Caki2 (cell line): ENCODE data around the gene PLAC9. TPM values are rescaled to one million over a fixed set of nuclear protein-coding genes. Genes with fewer than 3 reads are reported as not detected.

Source experiments
- DNase-seq: peaks from one replicate; pipeline ENCODE4 v3.0.0-alpha.2; 2015; ENCODE audit warnings: low read depth
- in situ Hi-C: cut with HindIII; loops from 2 replicates; pipeline ENCODE4 v1.10.0; 2016; ENCODE audit warnings: low sequenced_read_pairs, low pct_unique_long_range_greater_than_20kb, mixed read lengths
- total RNA-seq: library from RNA; depleted of rRNA; stranded (reverse); fragments of >200 nt; shearing (Covaris generic); gene quantifications from 2 replicates; pipeline ENCODE4 v1.2.3, GENCODE V29; 2014; ENCODE audit warnings: low replicate concordance

PLAC9 gene
- total RNA-seq, 1 experiment from 2014 or later = not detected

DNA sequence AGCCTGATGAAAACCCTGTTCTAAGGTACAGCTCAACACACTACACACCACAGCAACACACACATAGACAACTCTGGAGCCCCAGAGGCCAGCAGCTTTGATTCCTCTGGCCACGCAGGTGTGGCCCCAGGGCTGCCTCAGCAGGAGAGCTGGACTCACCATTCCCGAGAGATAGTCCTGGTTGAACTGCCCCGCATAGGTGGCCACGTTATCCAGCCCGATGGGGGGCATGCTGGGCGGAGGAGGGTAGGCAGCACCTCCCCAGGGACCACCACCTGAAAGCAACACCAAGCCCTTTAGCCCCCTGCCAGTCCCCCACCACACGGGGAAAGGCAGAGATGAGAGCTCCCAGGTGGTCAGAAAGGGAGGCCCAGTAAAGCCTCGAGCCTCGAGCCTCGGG, 38.1 kb downstream of the PLAC9 start:
- no peak for DNase-seq
- in situ Hi-C loops = no loop called here

DNA sequence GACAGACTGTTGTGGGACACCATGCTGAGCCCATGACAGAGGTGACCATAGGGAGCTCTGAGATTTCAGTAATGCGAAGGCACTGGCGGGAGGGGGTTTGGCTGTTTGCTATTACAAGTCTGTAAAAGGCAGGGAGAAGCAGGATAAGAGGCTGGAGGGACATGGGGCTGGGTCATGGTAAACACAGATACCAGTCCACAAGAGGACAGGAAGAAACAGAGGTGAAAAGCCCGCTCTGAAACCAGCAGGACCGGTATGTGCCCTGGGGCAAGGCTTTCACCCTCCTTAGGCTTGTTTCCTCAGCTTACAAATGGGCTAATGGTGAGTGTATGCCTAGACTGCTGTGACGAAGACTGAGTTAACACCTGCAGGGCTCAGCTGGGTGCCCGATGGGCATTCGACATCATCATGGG, 38.7 kb downstream of the PLAC9 start:
- no peak for DNase-seq
- in situ Hi-C loops = no loop called here

DNA sequence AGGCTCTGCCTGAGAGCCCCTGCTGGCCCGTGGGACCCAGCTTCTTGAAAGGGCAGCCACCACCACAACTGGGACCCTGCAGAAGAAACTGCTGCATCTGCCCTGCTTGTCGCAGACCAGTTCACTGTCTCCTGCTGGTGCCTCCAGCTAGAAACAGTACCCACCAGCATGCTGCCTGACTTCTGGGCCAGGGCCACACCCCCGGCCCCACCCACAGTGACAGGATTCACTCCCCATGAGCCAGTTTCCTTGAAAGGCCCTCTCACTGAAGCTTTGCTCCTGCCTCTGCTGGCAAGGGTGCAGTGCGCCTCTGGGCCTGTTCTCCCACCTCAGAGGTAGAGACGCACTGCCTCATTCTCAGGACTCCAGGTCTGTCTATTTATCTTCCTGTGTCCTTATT, 40.4 kb downstream of the PLAC9 start:
- in situ Hi-C loops = no loop called here
- DNase-seq = no peak

DNA sequence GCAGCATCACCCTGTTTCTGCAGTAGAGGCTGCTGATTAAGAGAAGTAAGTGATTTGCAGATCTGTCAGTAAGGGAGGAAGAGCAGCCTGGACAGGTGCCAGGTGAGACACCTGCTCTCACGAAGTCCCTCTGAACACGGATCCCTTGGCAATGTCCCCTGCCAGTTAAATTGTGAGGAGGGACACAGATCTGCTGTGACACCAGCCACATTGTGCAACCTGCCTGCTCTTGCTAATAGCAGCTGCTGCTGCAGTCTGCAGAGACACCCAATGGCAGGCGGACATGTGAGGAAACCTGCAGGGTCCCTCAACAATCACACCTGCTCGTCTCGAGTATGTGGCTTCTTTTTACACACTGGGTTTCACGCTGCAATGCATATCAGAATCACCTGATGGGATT, 40.9 kb downstream of the PLAC9 start:
- no peak for DNase-seq

DNA sequence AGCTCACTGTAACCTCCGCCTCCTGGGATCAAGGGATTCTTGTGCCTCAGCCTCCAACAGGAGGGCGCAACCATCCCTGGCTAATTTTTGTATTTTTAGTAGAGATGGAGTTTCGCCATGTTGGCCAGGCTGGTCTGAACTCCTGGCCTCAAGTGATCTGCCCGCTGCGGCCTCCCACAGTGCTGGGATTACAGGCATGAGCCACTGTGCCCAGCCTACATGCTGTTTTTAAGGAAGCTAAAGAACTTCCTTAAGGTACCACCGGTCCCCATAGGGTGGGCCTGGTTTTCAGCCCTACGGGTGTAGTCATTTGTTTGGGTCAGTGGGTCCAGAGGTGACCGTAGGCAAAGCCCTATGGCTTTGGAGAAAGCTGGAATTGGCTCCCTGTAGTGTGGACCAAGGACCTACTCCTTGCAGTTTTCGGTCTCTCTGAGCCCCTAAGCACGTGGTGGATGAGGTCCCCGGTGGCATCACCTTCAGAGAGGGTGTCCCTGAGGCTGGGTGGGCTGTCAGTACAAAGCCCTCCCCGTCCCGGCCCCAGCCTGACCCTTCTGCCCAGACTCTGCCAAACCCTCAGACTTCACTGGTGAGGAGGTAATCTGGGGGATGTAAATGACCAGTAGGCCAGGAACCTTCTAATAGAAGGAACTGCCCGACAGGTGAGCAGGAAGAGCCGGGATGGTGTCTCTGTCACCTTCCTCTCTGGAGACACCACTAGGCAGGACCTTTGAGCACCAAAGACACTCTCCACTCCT, 42.3 kb downstream of the PLAC9 start:
- DNase-seq = no peak
- in situ Hi-C loops = no loop called here

More for the DNA sequence above, 40.9 kb downstream of the PLAC9 start:
- in situ Hi-C loops = no loop called here

DNA sequence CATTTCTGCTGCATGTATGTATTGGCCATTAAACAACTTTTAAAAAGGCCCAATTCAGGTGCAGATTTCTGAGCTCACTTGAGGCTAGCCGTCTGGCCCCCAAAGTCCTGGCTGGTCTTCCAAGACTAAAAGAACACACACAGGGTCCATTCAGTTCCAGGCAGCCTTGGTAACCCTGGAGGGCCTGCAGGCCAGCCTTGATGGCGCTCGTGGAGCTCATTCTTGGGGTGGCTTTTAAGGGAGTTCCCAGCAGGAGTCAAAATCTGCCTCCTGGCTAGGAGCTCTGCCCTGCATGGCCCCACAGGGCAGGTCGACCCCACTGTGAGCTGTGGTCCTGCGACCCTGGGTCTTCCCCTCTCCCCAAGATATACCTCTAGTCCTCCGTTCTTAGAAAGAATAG, 44.0 kb downstream of the PLAC9 start:
- DNase-seq = no peak
- in situ Hi-C loops = no loop called here

DNA sequence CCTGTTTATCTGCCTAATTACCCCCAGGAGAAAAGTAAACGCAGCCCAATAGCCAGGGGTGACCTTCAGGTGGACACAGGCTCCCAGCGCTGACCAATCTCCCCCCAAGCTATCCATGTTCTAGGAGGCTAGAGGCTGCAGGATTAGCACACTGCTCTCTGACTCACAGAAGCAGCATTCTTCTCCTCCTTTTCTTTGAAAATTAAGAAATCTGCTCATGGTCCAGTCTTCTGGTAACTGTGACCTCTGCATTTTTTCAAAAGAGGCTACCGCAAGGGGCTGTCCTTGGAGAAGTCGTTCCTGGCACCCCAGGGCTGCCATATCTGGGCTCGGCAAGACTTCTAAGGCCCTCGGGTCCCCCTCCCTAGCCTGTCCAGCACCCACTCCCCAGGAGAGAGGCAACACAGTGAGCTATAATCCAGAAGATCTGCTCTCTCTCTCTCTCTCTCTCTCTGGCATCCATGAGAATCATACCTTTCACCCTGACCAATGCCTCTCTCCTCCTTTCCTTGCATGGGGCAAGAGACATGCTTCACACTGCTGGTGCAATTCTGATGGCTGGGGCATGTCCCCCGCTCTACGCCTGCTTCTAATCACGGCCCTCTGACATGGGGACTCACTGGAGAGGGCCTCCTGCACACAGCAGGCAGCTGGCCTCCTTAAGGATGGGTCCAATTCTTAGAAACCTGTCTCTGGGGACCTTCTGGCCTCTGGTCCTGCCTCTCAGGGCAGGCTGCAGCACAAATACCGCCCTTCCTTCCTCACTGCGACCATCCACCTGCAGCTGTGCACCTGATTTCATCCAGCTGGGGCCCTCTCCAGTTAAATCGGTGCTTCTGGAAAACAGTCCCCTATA, 45.5 kb downstream of the PLAC9 start:
- in situ Hi-C loops = no loop called here
- no peak for DNase-seq

DNA sequence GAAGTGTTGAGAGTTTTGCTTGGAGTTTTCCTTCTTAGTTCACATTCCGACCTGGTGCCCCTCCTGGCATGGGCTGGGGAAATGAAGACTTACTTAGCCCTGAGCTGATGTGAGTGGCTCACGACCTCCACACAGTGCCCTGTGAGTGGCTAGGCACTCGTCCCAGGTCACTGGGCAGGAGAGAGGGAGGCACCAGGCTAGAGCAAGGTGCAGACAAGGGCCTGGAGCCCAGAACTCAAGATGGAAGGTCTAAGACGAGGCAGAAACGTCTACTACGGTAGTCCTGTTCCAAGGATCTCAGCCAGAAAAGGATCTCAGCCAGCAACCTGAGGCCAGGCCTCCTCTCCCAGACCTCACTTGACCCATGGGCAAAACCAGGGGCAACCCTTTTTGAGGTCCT, 50.5 kb downstream of the PLAC9 start:
- DNase-seq = no peak
- in situ Hi-C loops = no loop called here

DNA sequence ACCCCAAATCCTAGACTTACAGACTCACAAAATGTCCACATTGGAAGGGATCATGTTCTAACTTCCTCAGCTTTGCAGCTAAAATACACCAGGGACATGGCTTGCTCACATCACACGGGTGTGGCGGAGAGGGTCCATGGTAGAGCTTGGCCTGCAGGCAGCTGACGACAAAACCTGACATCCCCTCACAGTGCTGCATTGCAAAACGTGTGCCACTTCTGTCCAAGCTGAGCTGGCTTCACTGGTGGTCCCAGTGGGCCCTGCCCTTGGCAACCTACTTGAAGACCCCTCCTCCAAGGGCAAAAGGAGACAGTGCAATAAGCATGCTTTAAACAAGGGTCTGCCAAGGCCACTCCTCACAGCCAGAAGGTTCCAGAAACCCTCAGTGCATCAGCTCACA, 50.9 kb downstream of the PLAC9 start:
- DNase-seq = no peak
- in situ Hi-C loops = no loop called here

DNA sequence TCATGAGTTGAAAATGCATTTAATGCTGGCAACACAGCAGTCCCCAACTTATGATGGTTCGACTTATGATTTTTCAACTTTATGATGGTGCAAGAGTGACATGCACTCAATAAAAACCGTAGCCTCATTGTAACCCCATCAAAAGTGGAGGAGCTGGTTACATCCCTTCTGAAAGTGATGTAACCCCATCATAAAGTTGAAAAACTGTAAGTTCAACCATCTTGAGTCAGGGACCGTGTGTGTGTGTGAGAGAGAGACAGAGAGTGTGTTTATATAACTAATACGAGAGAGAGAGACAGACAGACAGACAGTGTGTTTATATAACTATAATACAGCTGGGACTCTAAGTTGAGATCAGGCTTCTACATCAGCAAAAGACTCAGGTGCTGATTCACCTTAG, 51.8 kb downstream of the PLAC9 start:
- DNase-seq = no peak
- in situ Hi-C loops = no loop called here

DNA sequence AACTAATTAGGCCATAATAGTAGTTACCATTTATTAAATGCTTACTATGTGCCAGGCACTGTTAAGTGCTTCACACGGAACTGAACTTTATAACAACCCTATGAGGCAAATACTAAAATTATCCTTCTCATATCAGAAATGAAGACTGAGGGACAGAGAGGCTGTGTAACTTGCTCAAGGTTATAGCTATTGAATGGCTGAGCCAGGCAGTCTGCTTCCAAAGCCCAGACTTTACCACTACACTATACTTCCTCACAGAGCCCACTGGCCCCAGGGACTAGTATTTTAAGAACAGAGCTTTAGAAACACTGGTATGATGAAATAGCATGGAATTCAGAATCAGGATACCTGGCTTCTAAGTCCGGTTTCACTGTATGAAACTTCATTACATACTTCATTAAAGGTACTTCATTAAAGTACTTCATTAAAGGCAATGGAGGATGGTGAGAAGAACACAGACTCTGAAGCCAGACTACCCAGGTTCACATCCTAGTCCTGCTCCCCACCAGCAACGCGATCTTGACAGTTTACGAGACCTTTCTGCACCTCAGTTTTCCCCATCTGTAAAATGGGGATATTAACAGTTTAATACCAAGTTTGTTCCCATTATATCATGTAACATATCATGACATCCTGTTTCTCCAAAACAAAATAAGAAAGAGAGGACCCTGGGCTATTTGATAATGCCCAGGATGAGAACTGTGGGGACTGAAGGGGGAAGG, 53.2 kb downstream of the PLAC9 start:
- no peak for DNase-seq
- in situ Hi-C loops = no loop called here

DNA sequence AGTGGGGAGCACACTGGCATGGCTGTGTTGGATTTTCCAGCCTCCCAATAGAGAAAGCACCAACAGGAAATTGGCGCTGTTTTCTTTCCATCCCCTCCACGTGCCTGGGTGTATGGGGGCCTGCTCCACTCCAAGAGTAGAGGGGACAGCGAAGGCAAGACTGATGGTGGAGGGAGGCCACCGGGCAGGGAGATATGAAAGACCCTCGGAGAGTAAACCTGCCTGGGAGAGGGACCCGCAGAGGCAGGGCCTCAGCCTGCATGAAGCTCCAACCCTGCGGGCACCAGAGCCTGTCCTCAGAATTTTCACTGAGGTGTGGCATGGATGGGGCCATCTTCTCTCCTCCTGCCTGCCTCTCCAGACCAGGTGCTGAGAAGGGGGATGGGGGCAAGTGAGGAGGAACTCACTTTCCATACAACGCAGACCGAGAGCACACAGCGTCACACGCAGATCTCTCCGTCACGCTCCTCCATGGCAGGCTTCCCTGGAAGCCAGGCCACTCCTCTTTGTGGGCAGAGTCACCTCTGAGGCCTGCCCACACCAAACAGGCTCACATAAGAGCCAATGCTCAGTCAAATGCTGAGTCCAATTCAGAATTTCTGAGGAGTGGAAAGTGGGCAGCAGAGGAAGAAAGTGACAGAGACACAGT, 54.0 kb downstream of the PLAC9 start:
- in situ Hi-C loops = no loop called here

DNA sequence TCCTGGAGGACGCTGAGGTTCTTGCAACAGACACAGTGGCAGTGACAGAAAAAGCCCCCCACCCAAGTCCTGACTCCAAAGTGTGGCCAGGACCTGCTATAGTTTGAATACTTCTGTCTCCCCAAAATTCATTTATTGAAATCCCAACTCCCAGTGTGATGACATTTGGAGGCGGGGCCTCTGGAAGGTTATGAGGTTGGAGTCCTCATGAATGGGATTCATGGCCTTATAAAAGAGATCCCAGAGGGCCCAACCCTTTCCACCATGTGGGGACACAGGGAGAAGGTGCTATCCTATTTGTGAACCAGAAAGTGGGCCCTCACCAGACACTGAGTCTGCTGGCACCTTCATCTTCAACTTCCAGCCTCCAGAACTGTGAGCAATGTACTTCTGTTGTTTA, 54.5 kb downstream of the PLAC9 start:
- DNase-seq = no peak
- in situ Hi-C loops = no loop called here

More for the DNA sequence above, 54.0 kb downstream of the PLAC9 start:
- no peak for DNase-seq

DNA sequence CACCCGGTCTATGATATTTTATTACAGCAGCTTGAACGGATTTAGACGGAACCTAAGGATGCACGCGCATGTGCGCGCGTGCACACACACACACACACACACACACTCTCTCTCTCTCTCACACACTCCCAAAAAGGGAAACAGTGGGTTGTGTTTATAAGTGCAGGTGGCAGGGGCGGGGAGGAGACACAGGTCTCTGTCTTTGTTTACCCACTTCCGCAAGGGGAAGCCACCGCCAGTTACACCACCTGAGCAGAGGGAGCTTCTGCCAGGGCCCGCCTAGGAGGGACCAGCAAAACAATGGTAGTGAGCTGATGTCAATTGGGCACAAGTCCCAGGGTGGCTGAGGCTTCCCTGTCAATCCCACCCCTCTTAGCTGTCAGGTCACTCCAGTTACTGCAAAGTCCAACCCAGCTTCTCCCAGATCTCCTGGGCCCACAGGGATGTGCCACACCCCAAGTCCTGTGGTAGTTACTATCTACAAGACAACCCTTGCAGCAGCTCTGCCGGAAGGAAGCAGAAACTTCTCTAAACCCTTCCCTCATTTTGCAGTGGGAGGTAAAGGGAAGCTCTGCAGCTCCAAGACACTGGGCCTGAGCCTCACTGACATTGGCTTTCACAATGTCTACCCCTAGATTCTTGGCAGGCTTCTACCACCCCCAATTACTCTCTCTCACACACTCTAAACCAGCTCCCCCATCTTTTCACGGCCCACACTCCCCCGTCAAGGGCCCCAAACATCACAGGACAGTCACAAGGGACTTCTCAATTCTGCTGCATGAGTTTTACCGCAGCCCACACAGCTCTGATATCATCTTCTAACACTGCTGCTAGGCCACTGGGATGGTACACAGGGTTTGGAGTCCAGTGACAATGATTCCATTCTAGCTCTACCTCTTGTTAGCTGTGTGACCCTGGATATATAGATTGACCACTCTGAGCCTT, 55.2 kb downstream of the PLAC9 start:
- DNase-seq = no peak
- in situ Hi-C loops = no loop called here

DNA sequence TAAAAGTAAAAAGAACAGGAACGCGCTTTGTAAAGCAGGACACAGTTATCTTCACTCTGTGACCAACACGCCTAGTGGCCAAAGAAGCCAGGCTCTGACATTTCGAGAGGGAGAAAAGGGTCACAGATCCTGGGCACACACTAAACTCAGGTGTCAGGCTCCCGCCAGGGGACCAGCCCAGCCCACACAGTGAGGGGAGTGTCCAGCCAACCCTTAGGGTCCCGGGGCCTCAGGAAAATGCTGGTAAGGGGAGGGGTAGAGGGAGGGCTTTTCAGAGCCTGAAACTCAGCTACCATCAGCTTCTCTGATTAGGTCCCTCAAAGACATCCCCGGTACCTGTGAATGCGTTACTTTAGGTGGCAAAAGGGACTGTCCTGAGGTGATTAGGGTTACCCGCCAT, 56.2 kb downstream of the PLAC9 start:
- in situ Hi-C loops = no loop called here
- no peak for DNase-seq

DNA sequence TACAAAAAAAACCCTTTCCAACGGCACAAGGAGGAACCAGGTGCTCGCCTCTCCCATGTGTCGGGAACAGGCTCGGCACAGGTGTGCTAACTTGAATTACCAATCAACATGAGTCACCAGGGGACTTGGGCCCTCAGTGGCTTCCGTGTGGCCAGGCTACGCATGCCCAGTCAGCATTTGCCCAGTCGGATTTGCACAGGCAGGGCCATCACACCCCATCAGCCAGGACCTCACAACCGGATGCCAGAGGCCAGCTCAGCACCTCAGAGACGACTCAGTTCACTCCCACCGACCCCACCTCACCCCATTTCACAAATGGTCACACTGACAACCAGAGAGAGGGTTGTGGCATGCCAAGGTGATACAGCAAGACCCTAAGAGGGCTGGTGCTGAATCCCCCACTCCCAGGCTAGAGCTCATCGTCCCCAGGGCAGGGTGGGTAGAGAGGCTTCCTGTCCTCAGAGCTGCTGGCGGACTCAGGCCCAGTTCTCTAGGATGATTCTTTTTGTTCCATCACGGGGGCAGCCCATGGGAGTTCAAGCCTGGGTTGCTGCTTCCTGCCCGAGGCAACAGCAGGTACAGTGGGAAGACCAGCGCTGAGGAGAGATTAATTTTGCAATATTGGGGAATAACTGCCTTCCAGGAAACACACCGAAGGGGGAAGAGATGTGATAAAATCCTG, 59.2 kb downstream of the PLAC9 start:
- no peak for DNase-seq
- in situ Hi-C loops = no loop called here

DNA sequence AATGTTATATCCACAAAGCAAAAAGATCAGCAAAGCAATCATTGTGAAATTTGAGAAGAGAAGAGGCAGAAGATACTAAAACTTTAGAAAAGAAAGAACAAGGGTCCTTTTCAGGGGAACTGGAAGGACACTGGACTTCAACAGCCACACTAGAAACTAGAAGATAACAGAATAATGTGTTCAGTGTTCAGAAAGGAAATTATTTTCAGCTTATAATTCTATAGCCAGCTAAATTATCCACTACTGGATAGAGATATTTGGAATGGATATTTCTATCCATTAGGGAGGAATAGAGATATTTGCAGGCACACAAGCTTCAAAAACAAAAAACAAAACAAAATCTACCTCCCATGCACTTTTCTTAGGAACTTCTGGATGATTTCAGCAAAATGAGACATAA, 60.0 kb downstream of the PLAC9 start:
- no peak for DNase-seq
- in situ Hi-C loops = no loop called here
